Measurements from ENCODE around the gene NCSTN. TPM values are rescaled to one million over a fixed set of nuclear protein-coding genes. Genes with fewer than 3 reads are reported as not detected.

Gene NCSTN
- 71.9 and 91.3 TPM in 2 replicates for total RNA-seq

GRCh38 chr1:160342953-160343869 is at the start of gene NCSTN, which contains the start of gene COPA:
Gene NCSTN (plus strand): TSS chr1:160343383. CDS start chr1:160343397, 14 bp downstream.
Gene COPA (minus strand): TSS chr1:160343250. CDS start chr1:160343170, 80 bp downstream.
- peak within 1 kb of the TSS; percentile 87 for H3K4me3 ChIP-seq (ENCODE audit: low read depth, low read length)
- DNase-seq (ENCODE audit: low read depth) = peak; percentile 86
- no peaks in the 10 kb centered on the region for H3K36me3 ChIP-seq (ENCODE audit: control insufficient read depth, insufficient read depth, low read length)
- TF ChIP-seq CTCF (IDR thresholded peaks at IDR 0.05; ENCODE audit: insufficient read depth, low read length, poor library complexity, severe bottlenecking) = no peak
- no peaks in the 10 kb centered on the region for H3K27me3 ChIP-seq (ENCODE audit: control insufficient read depth, insufficient read depth, low read length)

DNA sequence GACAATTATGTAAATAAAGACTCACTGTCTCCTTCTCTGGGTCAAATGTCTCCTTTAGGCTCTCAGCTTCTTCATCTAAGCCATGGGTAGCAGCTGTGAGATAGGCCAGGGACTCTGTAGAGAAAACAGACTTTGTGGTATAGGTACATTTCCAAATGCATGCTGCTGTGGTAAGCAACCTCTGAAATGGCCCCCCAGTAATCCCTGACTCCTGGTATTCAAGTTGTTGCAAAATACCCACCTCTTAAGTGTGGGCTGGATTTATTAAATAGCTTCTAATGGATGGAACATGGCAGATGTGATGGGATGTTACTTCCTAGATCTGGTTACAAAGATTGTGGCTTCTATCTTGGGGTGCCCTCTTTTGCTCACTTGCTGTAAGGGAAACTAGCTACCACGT is 47.1 kb upstream of the NCSTN start:
- Histone ChIP-seq H3K4me3 (ENCODE audit: low read depth, low read length) (no peak overlapping the region), H3K36me3 (ENCODE audit: control insufficient read depth, insufficient read depth, low read length) (peaks cover 6% of the 10 kb centered on the region), H3K27me3 (ENCODE audit: control insufficient read depth, insufficient read depth, low read length) (no peaks in the 10 kb centered on the region)
- no peak for TF ChIP-seq CTCF (IDR thresholded peaks at IDR 0.05; ENCODE audit: insufficient read depth, low read length, poor library complexity, severe bottlenecking)
- no peak for DNase-seq (ENCODE audit: low read depth)

- H3K4me3 ChIP-seq (ENCODE audit: low read depth, low read length) = no peak overlapping the region
- no peak for TF ChIP-seq CTCF (IDR thresholded peaks at IDR 0.05; ENCODE audit: insufficient read depth, low read length, poor library complexity, severe bottlenecking)
- H3K36me3 ChIP-seq (ENCODE audit: control insufficient read depth, insufficient read depth, low read length) = peaks cover 3% of the 10 kb centered on the region
These were observed 43.0 kb upstream of the NCSTN start for GRCh38 chr1:160300173-160300572.

GRCh38 chr1:160307118-160307791 is 35.9 kb upstream of the NCSTN start:
- H3K4me3 ChIP-seq (ENCODE audit: low read depth, low read length) = no peak overlapping the region
- H3K36me3 ChIP-seq (ENCODE audit: control insufficient read depth, insufficient read depth, low read length) = peaks cover 2% of the 10 kb centered on the region
- DNase-seq (ENCODE audit: low read depth) = no peak
- no peaks in the 10 kb centered on the region for H3K27me3 ChIP-seq (ENCODE audit: control insufficient read depth, insufficient read depth, low read length)
- no peak for TF ChIP-seq CTCF (IDR thresholded peaks at IDR 0.05; ENCODE audit: insufficient read depth, low read length, poor library complexity, severe bottlenecking)

More at GRCh38 chr1:160300173-160300572, 43.0 kb upstream of the NCSTN start:
- no peak for DNase-seq (ENCODE audit: low read depth)
- no peaks in the 10 kb centered on the region for H3K27me3 ChIP-seq (ENCODE audit: control insufficient read depth, insufficient read depth, low read length)

DNA sequence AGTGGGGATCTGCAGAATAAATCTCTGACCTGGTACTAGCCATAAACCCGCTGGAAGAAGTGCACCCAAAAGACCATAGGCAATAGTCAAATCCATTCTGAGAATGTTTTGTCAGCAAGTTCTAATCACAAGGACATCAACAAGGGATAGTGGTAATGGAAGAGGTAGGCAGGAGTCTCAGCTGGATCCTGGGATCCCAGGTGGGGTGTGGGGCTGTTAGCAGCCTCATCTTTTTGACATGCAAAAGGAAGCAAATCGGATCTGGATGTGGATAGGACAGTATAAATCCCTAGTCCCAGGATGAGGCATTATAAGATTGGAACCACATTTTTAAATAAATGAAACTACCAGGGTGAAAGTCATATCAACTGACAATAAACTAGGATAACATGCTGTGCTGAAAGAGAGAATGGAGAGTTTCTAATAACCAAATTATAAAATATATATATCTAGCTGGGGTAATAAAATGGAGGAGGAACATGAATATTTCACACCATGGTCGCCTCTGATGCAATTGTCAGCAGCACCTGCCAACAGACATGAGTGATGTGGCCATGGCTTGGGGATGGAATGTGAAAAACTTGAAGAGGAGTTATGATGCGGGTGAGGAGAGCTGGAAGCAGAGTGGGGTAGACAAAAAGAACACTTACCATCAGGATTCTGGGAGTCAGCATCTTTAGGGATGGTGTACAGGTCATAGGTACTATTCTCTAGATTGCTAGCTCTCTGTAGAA is 34.6 kb upstream of the NCSTN start:
- Histone ChIP-seq H3K4me3 (ENCODE audit: low read depth, low read length) (no peak overlapping the region), H3K27me3 (ENCODE audit: control insufficient read depth, insufficient read depth, low read length) (no peaks in the 10 kb centered on the region), H3K36me3 (ENCODE audit: control insufficient read depth, insufficient read depth, low read length) (peaks cover 4% of the 10 kb centered on the region)
- no peak for TF ChIP-seq CTCF (IDR thresholded peaks at IDR 0.05; ENCODE audit: insufficient read depth, low read length, poor library complexity, severe bottlenecking)
- DNase-seq (ENCODE audit: low read depth) = no peak

All from kidney epithelial cell (primary cell).